GM18868 (cell line): ENCODE measurements around the gene TP53RK.

Experiments
- ATAC-seq: cut with Tn5 transposase; IDR thresholded peaks from one replicate; pipeline ENCODE4 v1.9.1; 2021; ENCODE audit warnings: mild to moderate bottlenecking, moderate library complexity; ENCODE audit not compliant: unreplicated experiment

The TP53RK gene

GRCh38 chr20:46641424-46641823 lies 47.8 kb downstream of the TP53RK start:
- no peak for ATAC-seq

GRCh38 chr20:46640536-46641311 lies 48.5 kb downstream of the TP53RK start:
- ATAC-seq = no peak

- no peak for ATAC-seq
These were observed 49.2 kb downstream of the TP53RK start for GRCh38 chr20:46640044-46640443.

- no peak for ATAC-seq
These were observed 49.7 kb downstream of the TP53RK start for GRCh38 chr20:46639587-46639986.

- ATAC-seq = no peak
These were observed 50.4 kb downstream of the TP53RK start for GRCh38 chr20:46638898-46639274.

- no peak for ATAC-seq
These were observed 50.9 kb downstream of the TP53RK start for GRCh38 chr20:46638134-46638897.

GRCh38 chr20:46637427-46638133 lies 51.7 kb downstream of the TP53RK start:
- no peak for ATAC-seq

- ATAC-seq = no peak
These were observed 52.2 kb downstream of the TP53RK start for GRCh38 chr20:46637020-46637419.

- ATAC-seq = no peak
These were observed 52.7 kb downstream of the TP53RK start for GRCh38 chr20:46636514-46636913.

- no peak for ATAC-seq
These were observed 53.6 kb downstream of the TP53RK start for GRCh38 chr20:46635514-46636136.

GRCh38 chr20:46634528-46634927 lies 54.7 kb downstream of the TP53RK start:
- no peak for ATAC-seq
